ENCODE results near the gene CLDND2.
A peak's percentile ranks its signal among the peaks of the same experiment; 100 is the strongest.

Gene CLDND2

DNA sequence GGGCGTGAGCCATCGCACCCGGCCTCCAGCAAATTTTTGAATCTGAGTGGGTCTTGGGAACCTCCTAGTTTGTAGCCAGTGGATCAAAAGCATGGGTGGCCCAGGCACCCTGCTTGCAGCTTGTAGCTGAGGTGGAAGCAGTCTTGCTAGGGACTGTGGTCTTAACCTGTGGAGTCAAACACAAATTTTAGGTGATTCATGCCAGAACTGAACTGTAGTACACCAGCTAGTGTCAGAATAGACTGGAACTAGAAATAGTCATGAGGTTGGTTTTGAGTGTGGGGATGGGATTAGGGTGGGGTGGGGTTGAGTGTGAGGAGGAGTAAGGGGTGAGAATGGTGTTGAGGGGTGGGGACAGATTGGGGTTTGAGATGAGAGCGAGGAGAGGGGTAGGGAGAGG, 13.2 kb upstream of the CLDND2 start:
- DNase-seq (ENCODE audit: low read depth) = no peak

DNA sequence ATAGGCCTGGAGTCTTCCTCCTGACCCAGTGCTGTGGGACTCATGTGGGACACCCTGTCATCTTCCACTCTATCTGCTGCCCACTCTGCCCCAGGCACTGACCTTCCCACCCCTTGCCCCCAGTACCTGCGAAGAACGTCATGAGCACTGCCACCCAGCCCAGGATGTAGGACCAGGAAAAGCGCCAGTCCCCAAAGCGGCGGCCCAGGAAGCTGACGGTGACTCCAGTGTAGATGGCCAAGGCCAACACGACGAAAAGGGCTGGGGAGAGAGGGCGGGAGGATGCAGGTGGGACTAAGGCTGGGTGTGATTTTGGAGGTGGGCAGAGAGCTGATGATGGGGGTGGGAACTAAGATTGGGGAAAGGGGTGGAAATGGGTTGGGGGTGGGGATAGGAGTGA, 11.6 kb upstream of the CLDND2 start:
- no peak for DNase-seq (ENCODE audit: low read depth)

DNA sequence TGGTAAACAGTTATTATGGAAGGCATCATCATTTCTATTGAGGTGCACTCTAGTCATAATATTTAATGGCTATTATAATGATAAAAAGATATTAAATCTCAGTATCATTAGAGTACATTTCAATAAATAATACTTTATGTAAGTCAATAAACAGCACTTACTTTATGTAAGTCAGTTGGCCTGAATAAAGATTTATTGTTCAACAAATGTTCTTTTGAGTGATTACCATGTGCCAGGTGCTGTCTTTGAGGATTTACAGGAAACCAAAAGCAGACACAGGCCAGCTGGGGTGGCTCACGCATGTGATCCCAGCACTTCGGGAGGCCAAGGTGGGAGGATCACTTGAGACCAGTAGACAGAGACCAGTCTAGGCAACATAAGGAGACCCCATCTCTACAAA, 8.6 kb upstream of the CLDND2 start:
- no peak for DNase-seq (ENCODE audit: low read depth)

DNA sequence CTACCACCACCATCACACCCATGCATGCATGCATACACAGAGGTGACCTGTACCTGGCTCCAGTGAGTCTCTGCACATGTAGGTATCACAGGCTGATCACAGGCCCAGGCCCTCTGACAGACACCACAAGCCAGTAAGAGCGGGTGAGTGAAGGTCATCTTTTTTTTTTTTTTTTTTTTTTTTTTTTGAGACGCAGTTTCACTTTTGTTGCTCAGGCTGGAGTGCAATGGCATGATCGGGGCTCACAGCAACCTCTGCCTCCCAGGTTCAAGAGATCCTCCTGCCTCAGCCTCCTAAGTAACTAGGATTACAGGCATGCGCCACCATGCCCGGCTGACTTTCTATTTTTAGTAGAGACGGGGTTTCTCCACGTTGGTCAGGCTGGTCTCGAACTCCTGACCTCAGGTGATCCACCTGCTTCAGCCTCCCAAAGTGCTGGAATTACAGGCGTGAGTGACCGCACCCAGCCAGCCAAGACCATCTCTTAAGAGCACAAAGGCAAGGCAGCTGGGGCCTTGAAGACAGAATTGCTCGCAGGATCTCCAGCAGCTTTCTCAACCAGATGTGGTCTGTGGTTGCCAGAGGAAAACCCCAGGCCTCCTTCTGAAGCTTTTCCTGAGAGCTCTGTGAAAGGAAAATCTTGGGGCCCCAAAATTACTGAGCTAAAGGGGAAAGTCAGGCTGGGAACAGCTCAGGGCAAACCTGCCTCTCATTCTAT, 6.9 kb upstream of the CLDND2 start:
- no peak for DNase-seq (ENCODE audit: low read depth)

DNA sequence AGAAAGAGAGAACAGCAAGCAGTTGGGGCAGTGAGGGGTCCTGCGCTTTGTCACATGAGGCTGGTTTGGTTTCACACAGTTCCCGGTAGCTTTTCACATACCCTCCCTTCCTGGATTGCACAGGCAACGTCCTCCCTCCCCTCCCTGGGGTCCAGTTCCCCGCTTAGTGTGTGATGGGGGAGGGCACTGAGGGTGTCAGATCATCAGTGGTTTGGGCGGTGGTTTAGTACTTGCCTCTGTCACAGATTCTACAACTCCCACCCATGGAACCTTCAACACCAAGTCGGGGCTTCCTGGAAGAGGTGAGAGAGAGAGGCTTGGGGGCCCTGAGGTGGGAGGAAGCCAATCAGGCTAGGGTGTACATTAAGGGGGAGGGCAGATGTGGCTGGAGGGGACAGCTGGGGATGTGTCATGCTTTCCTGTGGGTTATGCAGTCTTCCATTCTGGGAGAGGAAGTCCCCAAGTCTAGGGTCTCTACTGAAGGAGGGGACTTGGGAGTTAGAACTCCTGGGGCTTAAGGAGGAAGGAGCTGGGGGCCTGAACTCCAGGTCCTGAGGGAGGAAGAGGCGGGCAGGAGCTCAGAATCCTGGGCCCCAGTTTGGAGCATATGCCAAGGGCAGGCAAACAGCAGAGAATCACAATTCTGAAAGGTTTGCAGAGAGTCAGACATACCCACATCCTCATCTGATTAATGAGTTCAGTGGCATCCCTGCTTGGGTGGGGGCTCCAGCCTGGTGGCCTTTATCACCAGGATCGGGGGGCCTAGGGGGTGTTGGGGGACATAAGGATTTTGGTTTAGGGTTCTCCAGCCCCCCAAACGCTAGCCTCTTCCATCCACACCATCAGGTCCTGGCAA, 4.1 kb upstream of the CLDND2 start, which contains the start of gene NKG7:
Gene NKG7 (minus strand): TSS at position 6 of the 856 bp plus-strand sequence. CDS start 119 bp downstream, outside the sequence.
- no peak for DNase-seq (ENCODE audit: low read depth)

DNA sequence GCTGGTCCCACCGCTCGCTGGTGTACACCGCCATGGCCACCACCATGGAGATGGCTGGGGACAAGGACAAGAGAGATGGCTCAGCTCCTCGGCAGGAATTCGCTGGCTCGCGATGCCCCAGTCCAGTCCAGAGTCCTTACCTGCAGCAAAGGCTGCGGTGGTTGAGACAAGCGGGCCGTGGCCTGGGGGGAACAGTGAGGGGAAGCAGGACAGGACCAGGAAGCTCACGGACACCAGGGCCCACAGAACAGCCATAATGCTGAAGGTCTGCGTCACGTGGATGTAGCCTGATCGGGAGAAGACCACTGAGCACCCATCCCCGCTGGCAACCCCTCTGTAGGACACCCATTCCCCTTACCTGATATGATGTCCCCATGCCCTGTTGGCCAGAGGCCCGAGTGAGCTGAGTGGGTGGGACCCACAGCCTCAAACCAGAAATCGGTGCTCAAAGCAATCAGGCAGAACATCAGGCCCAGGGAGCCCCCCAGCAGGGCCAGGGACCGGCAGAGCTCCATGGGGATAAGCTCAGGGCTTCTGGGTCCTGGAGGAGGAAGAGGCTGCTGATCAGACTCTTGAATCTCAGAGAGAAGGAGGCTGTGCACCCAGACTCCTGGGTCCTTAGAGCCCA, 3.3 kb upstream of the CLDND2 start:
- DNase-seq (ENCODE audit: low read depth) = no peak

DNA sequence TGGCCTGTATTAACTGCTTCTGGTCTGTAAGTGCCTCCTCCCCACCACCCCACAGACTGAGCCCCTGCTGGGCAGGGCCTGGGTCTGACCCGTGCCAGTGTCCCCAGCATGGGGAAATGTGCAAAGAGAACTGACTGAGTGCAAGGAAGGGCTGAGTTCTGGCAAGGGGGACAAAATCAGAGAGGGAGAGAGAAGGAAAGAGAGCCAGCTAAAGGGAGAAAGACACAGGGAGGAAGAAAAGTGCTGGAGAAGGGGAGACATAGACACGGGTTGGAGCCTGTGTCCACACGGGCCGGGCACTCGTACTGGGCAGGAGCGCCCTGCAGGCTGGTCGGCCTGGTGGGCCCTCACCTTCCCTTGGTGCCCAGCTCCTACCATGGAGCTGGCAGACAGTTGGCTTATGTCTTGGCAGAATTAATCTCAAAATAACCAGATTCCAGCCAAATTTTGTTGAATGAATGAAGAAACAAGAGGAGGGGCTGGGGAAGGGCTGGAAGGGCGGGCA, 2.4 kb upstream of the CLDND2 start:
- DNase-seq (ENCODE audit: low read depth) = no peak

DNA sequence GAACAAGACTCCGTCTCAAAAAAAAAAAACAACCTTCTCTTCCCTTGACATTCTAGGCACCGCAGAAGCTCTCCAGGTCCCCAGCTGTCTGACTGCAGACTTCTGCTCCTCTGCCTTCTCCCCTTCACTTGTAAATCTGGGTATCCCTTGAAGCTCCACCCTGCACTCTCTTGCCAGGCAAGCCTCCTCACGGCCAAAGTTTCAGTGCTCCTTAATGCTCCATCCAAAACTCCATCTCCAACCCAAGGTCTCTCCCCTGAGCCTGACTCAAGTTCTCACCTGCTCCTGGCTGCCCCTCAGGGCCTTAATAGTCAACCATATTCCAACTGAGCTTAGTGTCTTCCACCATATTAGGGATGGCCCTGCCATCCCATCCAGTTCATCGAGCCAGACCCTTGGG, 1.4 kb upstream of the CLDND2 start:
- DNase-seq (ENCODE audit: low read depth) = no peak

DNA sequence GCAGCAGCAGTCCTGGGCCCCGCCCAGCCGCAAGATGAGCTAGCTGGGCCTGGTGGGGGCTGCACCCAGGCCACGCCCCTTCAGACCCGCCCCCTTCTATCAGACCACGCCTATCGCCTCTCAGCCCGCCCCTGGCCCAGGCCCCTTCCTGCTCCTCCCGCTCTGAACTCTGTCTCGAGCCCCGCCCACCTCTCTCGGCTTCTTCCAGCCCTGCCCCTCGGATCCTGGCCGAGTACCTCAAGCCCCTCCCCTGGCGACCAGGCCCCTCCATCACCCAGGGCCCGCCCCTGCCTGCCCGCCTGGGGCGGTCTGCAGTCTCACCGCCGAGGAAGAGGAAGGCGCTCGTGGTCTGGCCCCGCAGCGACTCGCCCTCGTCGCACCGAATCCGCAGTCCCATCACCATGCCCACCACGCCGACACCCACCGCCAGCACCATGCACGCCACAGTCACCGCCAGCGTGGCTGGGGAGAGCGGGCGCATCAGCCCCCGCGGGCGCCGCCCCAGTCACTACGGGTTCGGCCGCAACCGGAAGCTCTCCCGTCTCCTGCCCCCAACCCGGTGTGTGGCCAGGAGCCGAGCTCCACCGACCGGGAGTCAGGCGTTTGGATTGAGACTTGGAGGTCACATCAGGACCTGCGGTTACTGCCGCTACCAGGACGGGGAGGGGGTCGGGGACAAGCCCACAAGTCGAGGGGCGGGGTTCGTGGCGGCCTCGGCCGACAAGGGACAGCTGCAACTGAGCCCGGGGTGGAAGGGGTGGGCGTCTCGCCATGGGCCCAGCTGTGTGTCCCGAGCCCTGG, 1.0 kb downstream of the CLDND2 start:
- DNase-seq (ENCODE audit: low read depth) = peak; percentile 99

DNA sequence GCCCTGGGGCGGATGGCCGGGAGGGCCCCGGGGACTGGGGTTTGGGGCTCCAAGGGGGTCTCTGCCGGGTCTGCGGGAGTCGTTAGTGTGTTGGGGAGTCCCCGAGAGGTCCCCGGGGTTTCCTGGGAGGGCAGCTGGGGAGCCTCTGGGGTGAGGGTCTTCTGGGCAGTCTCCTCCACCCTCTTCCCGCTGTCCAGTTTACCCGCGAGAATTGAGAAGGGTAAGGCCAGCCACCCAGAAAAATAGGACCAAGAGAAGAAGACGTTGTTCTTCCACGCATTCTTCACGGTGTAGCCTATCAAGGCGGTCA, 1.6 kb downstream of the CLDND2 start:
- DNase-seq (ENCODE audit: low read depth) = no peak

DNA sequence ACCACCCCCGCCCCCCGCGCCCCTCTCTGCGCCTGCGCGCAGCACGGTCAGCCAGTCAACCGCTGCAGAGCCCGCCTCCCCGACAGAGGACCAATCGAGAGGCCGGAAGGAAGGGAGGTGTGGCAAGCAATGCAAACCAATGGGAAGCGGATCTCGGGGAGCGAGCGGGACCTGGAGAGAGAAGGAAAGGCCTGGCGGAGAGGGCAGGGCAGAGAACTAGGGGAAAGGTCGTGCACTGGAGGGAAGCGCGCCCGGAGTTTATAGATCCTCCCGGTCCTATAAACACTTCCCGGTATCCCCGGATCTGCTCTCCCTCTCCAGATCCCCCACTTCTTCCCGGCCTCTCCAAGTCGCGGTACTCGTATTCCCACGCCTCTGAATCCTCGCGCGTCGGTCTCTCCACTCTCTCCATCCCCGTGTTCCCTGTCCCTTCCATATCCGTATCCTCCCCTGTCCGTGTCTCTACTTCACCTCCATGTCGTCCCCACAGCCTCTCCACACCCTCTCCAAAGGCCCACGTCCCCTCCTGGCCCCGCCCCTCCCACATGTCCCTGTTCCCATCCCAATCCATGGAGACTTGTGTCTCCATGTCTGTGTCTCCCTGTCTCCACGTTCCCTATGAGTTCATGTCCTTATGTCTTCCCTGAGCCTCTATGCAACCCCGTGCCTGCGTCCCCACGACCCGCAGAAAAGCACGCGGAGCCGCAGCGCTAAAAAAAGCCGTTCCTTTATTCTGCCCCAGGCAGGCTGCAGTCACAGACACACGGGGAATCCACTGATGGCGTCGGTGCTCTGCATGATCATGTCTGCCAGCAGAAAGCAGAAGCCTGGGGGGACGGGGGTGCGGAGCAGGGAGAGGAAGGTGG, 2.2 kb downstream of the CLDND2 start:
- peak; percentile 98 for DNase-seq (ENCODE audit: low read depth)

DNA sequence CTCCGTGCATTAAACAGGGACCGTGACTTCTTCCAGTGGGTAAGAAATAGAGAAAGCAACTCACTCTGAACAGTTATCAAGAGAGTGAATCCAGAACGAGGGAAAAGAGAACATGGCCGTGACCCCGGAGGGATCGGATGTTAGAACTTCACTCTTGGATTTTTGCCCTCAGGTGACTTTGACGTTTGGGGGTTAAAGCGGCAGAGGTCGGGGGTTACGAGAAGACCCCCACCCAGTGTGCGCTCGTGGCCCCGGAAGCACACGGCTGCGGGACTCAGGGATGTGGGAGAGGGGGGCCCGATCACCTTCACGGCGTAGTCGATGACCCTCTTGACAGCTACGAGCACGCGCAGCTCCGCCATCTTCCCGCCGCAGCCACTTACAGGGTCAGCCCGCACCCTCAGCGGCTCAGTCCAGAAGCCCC, 2.8 kb downstream of the CLDND2 start, which contains the start of gene ETFB:
Gene ETFB (minus strand): TSS at position 424 of the 424 bp plus-strand sequence. CDS start 62 bp downstream, at position 362.
- DNase-seq (ENCODE audit: low read depth) = no peak

DNA sequence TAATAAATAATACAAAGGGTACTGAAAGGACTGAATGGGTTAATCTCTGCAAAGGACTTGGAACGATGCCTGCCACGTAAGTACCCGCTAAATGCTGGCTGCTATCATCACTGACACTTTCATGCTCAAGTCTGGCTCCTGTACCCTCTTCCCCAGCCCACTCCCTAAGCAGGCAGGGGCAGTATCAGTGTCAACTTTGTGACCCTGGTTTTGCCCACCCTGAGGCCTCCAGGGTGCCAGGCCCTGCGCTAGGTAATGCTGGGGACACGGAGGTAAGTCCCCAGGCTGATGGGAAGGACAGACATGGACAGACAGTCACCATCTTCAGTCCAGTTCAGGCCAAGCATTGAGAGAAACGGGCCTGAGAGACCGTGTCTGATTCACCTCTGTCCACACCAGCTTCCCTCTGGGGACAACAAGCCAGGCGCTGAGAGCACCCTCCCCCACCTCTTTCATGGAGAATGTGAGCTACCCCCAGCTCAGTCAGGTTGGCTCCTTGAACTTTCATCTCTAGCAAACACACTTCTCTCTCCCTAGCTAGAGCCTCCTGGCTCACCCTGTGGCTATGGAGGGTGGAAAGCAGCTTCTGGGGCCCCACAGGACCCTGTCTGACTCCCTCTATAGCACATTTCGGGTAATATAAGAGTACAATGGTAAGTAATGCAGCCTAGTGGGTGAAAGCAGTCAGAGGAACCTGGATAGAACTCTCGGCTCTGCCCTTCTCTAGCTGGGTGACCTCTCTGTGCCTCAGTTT, 3.4 kb downstream of the CLDND2 start:
- DNase-seq (ENCODE audit: low read depth) = peak; percentile 59

DNA sequence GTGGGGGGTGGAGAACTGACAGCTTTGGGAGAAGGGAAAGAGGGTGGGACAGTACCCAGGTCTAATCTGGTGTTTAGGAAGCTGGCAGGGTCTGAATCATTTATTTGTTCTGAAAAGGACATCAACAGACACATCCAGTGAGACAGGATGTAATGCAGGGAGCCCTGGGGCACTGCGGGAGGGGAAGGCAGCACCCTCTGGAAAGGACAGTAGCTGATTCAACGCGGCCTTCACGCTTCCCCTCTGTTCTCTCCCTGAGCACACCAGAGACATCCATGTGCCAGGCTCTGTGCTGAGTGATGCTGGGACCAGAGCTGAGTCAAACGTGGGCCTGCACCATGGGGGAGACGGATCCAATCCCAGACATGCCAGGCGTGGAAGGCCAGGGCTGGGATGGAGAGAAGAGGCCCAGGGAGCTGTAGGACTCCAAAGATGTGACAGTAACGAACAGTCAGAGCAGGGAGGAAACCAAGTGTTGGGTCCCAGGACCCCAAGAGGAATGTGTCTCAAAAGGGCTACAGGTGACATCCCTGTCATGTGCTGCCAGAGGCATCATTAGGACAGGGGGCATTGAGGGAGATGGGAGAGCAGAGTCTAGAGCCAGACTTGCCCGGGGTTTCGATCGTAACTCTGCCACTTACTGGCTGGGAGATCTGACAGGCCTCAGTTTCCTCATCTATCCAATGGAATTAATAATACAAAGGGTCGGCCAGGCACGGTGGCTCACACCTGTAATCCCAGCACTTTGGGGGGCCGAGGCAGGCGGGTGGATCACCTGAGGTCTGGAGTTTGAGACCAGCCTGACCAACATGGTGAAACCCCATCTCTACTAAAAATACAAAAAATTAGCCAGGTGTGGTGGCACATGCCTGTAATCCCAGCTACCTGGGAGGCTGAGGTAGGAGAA, 4.3 kb downstream of the CLDND2 start:
- no peak for DNase-seq (ENCODE audit: low read depth)

DNA sequence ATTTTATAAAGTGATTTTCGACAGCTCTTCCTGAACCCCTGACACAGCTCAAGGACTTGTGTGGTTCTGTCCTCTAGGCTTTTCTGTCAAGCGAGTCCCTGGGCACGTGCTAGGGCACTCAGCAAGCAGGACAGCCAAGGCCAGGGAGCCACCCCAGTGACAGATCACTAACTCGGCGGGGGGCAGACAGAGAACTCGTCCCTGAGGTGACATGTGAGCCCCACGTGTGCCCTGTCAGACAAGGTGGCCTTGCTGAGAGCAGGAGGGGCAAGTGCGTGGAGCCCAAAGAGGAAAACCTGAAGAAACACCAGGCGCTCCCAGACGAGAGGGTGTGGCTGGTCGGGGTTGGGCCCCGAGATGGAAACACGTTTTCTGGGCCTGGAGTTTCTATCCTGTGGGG, 7.6 kb downstream of the CLDND2 start:
- no peak for DNase-seq (ENCODE audit: low read depth)

DNA sequence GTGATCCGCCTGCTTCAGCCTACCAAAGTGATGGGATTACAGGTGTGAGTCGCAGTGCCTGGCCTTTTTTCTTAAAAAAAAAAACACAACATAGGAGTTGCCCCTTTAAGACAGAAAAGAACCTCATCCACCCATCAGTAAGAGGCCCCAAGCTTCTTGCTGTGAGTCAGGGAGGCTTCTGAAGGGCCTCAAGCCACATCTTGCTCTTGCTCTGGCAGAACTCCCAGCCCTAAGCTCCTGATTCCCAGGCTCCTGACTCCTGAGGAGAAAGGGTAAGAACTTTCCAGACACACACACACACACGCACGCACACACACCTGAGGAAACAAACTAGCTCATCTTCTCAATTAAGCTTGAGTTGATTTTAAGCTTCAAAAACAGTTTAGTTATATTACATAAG, 9.5 kb downstream of the CLDND2 start:
- DNase-seq (ENCODE audit: low read depth) = peak; percentile 96

DNA sequence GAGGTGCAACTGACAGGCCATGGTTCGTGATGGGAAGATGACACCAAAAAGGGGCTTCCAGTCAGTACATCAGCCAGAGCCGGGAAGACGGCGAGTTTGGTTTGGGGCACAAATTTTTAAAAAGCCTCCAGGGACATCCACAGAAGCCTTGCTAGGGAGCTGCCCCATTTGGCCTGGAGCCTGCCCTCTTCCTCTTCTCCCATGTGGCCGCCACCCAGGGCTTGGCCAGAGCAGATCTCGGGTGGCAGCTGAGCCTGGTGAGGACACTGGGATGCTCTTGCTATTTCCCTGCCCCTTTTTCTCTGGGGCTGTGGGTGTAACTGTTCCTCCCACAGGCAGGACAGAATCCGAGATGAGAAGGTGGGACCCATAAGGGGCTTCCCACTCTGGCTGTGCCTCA, 10.9 kb downstream of the CLDND2 start:
- no peak for DNase-seq (ENCODE audit: low read depth)

DNA sequence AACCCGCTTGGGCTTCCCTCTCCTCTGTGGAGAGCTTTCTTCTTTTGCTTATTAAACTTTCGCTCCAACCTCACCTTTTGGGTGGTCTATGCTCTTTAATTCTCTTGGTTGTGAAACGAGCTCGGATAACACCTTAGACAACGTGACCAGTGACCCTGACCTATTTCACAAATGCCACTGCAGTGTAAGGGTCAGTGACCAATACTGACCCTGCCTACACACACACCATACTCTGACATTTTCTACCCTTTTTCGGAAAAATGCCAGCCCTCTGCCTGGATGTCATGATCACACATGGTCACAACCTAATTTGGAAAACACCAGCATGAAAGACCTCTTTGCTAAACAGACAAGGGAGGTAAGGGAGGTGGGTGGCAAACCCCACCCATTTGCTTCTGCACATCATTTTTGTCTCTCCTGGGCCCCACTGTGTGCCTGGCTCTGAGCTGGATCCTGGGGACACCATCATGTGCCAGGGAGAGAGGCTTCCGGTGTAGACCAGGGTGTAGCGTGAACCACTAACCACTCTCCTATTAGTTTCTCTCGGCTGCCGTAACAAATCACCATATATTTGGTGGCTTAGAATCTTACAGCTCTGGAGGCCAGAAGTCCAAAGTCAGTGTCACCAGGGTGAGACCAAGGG, 12.5 kb downstream of the CLDND2 start:
- DNase-seq (ENCODE audit: low read depth) = no peak

DNA sequence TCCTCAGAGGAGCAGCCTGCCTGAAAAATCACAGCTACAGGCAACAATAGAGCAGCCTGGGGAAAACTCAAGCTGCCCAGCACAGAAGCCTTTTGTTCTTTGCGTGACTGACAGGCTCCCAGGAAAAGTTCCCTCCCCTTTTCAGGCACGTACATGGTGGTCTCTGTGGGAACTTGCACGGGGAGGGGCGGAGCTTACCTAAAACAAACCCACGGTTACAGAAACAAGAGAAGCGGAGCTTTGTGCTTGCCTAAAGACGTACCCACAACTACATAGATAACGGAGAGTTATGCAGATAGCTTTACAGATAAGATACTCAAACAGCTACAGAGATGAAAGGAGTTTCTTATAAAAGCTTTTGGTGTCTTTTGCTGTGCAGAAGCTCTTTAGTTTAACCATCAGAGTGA, 14.1 kb downstream of the CLDND2 start:
- peak; percentile 57 for DNase-seq (ENCODE audit: low read depth)
